Heart left ventricle (tissue), 16 donors: ENCODE data around the gene MAT2A. TPM values are rescaled to one million over a fixed set of nuclear protein-coding genes. Genes with fewer than 3 reads are reported as not detected.
A peak's percentile ranks its signal among the peaks of the same experiment; 100 is the strongest.

ENCODE experiments used
- ATAC-seq, 4 donors: fragments of 200-7000 bp; cut with Tn5 transposase; one replicate each; pipeline ENCODE4 v1.9.1; 2020 to 2022; ENCODE audit warnings: moderate library complexity in 4 of 4, mild to moderate bottlenecking in 3 of 4, moderate number of reproducible peaks in 1 of 4
- DNase-seq, 5 donors: peaks; one replicate each; pipeline ENCODE4 v3.0.0-alpha.2; 2020
- H3K27ac ChIP-seq, 12 donors: fragments of 200-600 bp; sonication (generic) in 4 of 12; one replicate each; pipeline versions ENCODE4 v1.5.0 to v1.8.0; 2016 to 2022; ENCODE audit warnings: mild to moderate bottlenecking in 2 of 12
- H3K27me3 ChIP-seq, 9 donors: fragments of 200-600 bp; sonication (generic) in 2 of 9; one replicate each; pipeline versions ENCODE4 v1.5.1 to v1.8.0; 2016 to 2022; ENCODE audit warnings: mild to moderate bottlenecking in 3 of 9
- H3K36me3 ChIP-seq, 9 donors: fragments of 200-600 bp; sonication (generic) in 2 of 9; one replicate each; pipeline versions ENCODE4 v1.5.0 to v1.8.0; 2018 to 2022; ENCODE audit warnings: mild to moderate bottlenecking in 2 of 9
- H3K4me1 ChIP-seq, 12 donors: fragments of 200-600 bp; sonication (generic) in 4 of 12; one replicate each; pipeline versions ENCODE4 v1.5.0 to v1.8.0; 2016 to 2022; ENCODE audit warnings: mild to moderate bottlenecking in 3 of 12
- H3K4me3 ChIP-seq, 12 donors: fragments of 200-600 bp; sonication (generic) in 4 of 12; one replicate each; pipeline versions ENCODE4 v1.5.0 to v1.8.0; 2017 to 2022; ENCODE audit warnings: mild to moderate bottlenecking in 9 of 12, moderate library complexity in 4 of 12
- H3K9me3 ChIP-seq, 12 donors: fragments of 200-600 bp; sonication (generic) in 4 of 12; one replicate each; pipeline versions ENCODE4 v1.5.0 to v1.8.0; 2016 to 2022; ENCODE audit warnings: mild to moderate bottlenecking in 1 of 12
- POLR2A ChIP-seq, 2 donors: fragments of 450-650 bp; IDR thresholded peaks; one replicate each; pipeline ENCODE4 v1.6.1; 2017; ENCODE audit warnings: antibody characterized with exemption in 2 of 2, mild to moderate bottlenecking in 2 of 2, moderate library complexity in 2 of 2
- WGBS, 4 donors: extraction: QIAGEN DNeasy Blood & Tissue Kit in 2 of 4; methylation state at CpG; one replicate each; pipeline versions ENCODE4 v1.1.5 to v1.1.7; 2013 to 2018; 5-methylcytosine and 5-hydroxymethylcytosine counted together
- intact Hi-C, 10 donors: fragments of 100-400 bp; cut with DNase I; formaldehyde crosslinking; loops; one replicate each; pipeline versions ENCODE4 v1.11.1 to v1.14.2; 2022
- polyA plus RNA-seq, 2 donors: library from polyadenylated mRNA; stranded (reverse); fragments of 200-250 nt; gene quantifications; one replicate each; pipeline ENCODE4 v1.2.3, GENCODE V29; 2013
- total RNA-seq, 9 donors: library from RNA; depleted of rRNA in 2 of 9; stranded (reverse); fragments of >200 nt in 2 of 9; fragmentation: NEBNext Ultra II Directional in 3 of 9; extraction: Animal tissue kit (Norgen Biotek cat#: 25700) in 3 of 9; gene quantifications; one replicate each; pipeline versions ENCODE4 v1.1.0 to v1.2.4, GENCODE V29; 2016 to 2023
- TF ChIP-seq, protein P1 (sequence below), 12 donors: fragments of 200-600 bp; sonication (generic) in 4 of 12; IDR thresholded peaks; one replicate each; pipeline versions ENCODE4 v1.5.0 to v1.8.0; 2018 to 2022; ENCODE audit warnings: antibody characterized with exemption in 12 of 12, mild to moderate bottlenecking in 5 of 12
- donor health status: ischemic (EF 13 %, LVEDD 7.1; RV severe dilation, severe dysfunction).
- donor health status: healthy with polysubstance abuse.
- donor health status: DM: no; HTN: yes; CAD: no.
- donor health status: DM: no; HTN: no; CAD: no.
- donor health status: ischemic (EF 25% LVEDD 6.9; RV normal size, moderate dysfunction).
- donor health status: ischemic (EF 25% LVEDD 5.7; RV mildly dilated, moderate dysfunction).
- donor health status: healthy.
- donor health status: DM: yes; HTN: yes; CAD: no.
- donor health status: ischemic (EF 35%, LVEDD 5.7; RV mildly dilated, moderate dysfunction).
- donor health status: nonischemic (EF 11% LVEDD 7.7; RV severe dilation, severe dysfunction).
- donor health status: DM: yes; HTN: yes; CAD: no.
- donor health status: PGD.
- donor health status: ischemic (EF 29% LVEDD 5.4; RV normal size, mild dysfunction).
- donor health status: nonischemic (EF 23%, LVEDD 6.1; RV moderate dilation, normal function).

The MAT2A gene
- total and polyA plus RNA-seq, 11 donors = 66.0 to 218 (median 128) TPM

DNA sequence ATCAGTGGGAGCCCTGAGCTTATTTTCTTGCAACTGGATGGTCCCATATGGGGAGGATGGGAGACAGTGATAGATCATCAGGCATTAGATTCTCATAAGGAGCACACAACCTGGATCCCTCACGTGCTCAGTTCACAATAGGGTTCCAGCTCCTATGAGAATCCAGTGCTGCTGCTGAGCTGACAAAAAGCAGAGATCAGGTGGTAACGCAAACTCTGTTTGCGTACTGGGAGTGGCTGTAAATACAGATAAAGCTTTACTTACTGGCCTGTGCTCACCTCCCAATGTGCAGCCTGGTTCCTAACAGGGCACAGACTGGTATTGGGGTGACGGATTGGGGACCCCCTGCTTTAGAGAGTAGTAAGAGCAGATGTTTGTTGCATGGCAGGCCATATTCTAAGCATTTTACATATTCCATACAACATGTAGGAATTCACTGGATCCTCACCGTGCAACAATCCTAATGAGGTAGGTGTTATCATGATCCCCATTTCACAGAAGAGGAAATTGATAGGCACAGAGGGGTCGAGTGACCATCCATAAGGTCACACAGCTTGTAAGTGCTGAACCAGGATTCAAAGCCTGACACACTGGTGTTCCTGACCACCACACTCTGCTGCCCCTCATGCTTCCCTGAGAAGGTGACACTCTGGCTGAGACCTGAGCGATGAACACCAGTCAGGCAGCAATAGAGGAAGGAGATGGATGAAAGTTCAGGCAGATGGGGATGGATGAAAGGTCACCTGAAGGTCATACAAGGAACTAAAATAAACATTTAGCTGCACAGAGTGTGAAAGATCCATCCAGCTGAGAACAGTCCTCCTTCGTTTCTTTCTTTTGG lies 15.7 kb upstream of the MAT2A start:
- Histone ChIP-seq H3K9me3 (no peaks in the 10 kb centered on the region), H3K4me1 (peaks cover 0 to 22% (median 14%) of the 10 kb centered on the region in 12 donors), H3K27ac (peak overlapping the region in 7 of 12 donors; percentile 51 to 82 (median 63)), H3K36me3 (no peaks in the 10 kb centered on the region), H3K27me3 (no peaks in the 10 kb centered on the region), H3K4me3 (no peak overlapping the region)
- WGBS, 4 donors = 77 to 92% (median 83%) methylated on average over 8 of the region's 8 CpGs
- no peak for TF ChIP-seq POLR2A (IDR thresholded peaks at IDR 0.05)
- TF ChIP-seq, protein P1, sequence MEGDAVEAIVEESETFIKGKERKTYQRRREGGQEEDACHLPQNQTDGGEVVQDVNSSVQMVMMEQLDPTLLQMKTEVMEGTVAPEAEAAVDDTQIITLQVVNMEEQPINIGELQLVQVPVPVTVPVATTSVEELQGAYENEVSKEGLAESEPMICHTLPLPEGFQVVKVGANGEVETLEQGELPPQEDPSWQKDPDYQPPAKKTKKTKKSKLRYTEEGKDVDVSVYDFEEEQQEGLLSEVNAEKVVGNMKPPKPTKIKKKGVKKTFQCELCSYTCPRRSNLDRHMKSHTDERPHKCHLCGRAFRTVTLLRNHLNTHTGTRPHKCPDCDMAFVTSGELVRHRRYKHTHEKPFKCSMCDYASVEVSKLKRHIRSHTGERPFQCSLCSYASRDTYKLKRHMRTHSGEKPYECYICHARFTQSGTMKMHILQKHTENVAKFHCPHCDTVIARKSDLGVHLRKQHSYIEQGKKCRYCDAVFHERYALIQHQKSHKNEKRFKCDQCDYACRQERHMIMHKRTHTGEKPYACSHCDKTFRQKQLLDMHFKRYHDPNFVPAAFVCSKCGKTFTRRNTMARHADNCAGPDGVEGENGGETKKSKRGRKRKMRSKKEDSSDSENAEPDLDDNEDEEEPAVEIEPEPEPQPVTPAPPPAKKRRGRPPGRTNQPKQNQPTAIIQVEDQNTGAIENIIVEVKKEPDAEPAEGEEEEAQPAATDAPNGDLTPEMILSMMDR (IDR thresholded peaks at IDR 0.05) = no peak
- ATAC-seq (peak in 2 of 4 donors; percentile 20 to 27), DNase-seq (no peak)
- intact Hi-C loops = loop anchor here in 1 of 10 donors (5.0 kb wide), 1 partner anchor 76 kb away; no protein-coding TSS in a partner anchor

DNA sequence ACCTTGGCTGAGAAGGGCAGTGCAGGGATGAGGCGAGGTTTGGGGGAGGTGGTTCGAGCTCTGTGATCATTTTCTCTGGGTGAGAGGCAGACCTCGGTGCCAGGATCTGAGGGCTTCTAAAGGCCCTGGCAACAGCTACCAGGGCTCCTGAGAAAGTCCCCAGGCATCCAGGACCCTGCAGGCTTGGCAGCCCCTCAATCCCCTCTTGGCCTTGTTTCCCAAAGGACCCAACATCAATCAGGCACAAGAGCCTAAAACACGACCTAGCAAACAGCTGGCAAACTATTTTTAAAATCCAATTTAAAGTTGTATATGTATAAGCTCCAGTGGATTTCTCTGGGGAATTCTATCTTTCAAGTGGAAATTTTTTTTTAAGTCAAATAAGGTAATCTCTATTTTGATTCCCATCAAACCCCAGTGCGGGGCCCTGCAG lies 15.0 kb upstream of the MAT2A start:
- 55 to 58% (median 56%) methylated on average over 5 of the region's 5 CpGs for WGBS, 4 donors
- no peak for TF ChIP-seq POLR2A (IDR thresholded peaks at IDR 0.05)
- TF ChIP-seq, protein P1 (IDR thresholded peaks at IDR 0.05) = no peak
- no peak for ATAC-seq

DNA sequence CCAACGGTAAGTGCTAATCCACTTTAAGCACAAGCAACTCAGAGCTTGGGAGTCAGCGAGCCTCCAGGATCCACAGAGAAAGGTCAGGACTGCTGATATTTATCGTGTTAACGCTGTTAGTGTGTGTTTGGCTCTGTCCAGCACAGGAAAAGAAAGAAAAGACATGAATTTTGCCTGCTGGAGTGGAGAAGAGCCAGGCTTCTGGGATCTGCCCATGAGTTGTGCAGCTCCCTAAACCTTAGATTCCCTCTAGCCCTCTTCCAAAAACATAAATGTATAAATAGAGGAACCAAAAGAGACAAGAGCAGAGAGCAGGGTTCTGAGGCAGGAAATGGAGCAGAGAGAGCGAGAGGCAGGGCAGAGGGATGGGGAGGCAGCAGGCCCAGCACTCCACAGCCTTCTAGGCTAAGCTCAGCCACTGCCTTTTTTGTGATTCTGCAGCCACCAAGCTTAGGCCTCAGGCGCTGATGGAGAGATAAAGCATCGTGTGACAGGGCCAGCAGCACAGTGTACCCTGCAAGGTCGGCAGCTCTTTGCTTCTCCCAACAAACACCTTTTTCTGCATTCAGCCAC lies 14.5 kb upstream of the MAT2A start:
- Histone ChIP-seq H3K27me3 (no peaks in the 10 kb centered on the region), H3K27ac (peak overlapping the region in 11 of 12 donors; percentile 10 to 82 (median 63)), H3K9me3 (no peaks in the 10 kb centered on the region), H3K36me3 (no peaks in the 10 kb centered on the region), H3K4me1 (peaks cover 0 to 22% (median 14%) of the 10 kb centered on the region in 12 donors), H3K4me3 (no peak overlapping the region)
- WGBS, 4 donors = 18 to 27% (median 24%) methylated on average over 8 of the region's 8 CpGs
- TF ChIP-seq, protein P1 (IDR thresholded peaks at IDR 0.05) = no peak
- TF ChIP-seq POLR2A (IDR thresholded peaks at IDR 0.05) = no peak
- ATAC-seq = peak; percentile 53 to 84 (median 77)
- intact Hi-C loops = loop anchor here in 1 of 10 donors (5.0 kb wide), 1 partner anchor 77 kb away; no protein-coding TSS in a partner anchor
- peak in 1 of 5 donors; percentile 58 for DNase-seq

More for the DNA sequence above, 15.0 kb upstream of the MAT2A start:
- Histone ChIP-seq H3K9me3 (no peaks in the 10 kb centered on the region), H3K27me3 (no peaks in the 10 kb centered on the region), H3K4me1 (peaks cover 0 to 22% (median 14%) of the 10 kb centered on the region in 12 donors), H3K4me3 (no peak overlapping the region), H3K36me3 (no peaks in the 10 kb centered on the region), H3K27ac (peak overlapping the region in 11 of 12 donors; percentile 10 to 82 (median 63))
- intact Hi-C loops = loop anchor here in 1 of 10 donors (5.0 kb wide), 1 partner anchor 77 kb away; no protein-coding TSS in a partner anchor
- no peak for DNase-seq

DNA sequence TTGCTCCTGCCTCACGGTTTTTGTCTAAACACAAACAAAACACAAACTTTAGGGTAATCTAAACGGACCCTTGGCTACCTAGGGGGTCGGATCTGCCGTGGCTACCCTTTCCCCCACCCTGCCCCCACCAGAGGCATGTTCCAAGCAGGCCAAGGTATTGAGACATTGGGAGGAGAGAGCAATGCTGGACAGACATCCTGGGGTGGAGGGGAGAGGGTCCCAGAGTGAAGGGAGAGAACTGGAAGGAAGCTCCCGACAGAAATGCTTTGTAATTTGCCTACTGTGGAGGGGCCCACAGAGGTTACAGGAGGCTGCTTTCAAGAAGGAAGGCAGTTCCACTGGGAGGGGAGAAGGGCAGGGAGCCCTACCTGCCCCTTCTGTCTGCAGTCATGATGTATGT lies 13.9 kb upstream of the MAT2A start:
- no peaks in the 10 kb centered on the region for H3K36me3 ChIP-seq
- no peaks in the 10 kb centered on the region for H3K9me3 ChIP-seq
- 69 to 74% (median 72%) methylated on average over 5 of the region's 5 CpGs for WGBS, 4 donors
- peak overlapping the region in 10 of 12 donors; percentile 10 to 82 (median 63) for H3K27ac ChIP-seq
- no peak for DNase-seq
- intact Hi-C loops = no loop called here
- H3K27me3 ChIP-seq = no peaks in the 10 kb centered on the region
- H3K4me1 ChIP-seq = peaks cover 0 to 22% (median 14%) of the 10 kb centered on the region in 12 donors
- no peak for ATAC-seq
- no peak overlapping the region for H3K4me3 ChIP-seq
- TF ChIP-seq POLR2A (IDR thresholded peaks at IDR 0.05) = no peak
